SK-N-MC (cell line): Measurements from ENCODE around the gene TCAP.

ENCODE experiments used
- EZH2 ChIP-seq: fragments of 200-600 bp; sonication (generic); IDR thresholded peaks from one replicate; pipeline ENCODE4 v1.6.1; 2017; ENCODE audit warnings: antibody characterized with exemption
- FOXP2 ChIP-seq: optimal IDR thresholded peaks from 2 replicates; pipeline ENCODE3; 2011; ENCODE audit warnings: mild to moderate bottlenecking, moderate library complexity; ENCODE audit not compliant: insufficient read depth; ENCODE audit errors: extremely low read length, control extremely low read depth
- POLR2AphosphoS5 ChIP-seq: IDR thresholded peaks from 2 replicates; pipeline ENCODE4 v1.6.1; 2012; ENCODE audit warnings: mild to moderate bottlenecking, low read depth, low read length, borderline replicate concordance

GRCh38 chr17:39667945-39668924 is 3.1 kb downstream of the TCAP start, which contains the start of gene PNMT:
- TF ChIP-seq POLR2AphosphoS5 (no peak), EZH2 (no peak), FOXP2 (no peak)
